Hair follicle dermal papilla cell (primary cell): Measurements from ENCODE around the gene GABRA1. TPM values are rescaled to one million over a fixed set of nuclear protein-coding genes. Genes with fewer than 3 reads are reported as not detected.

Experiments used
- total RNA-seq: library from RNA; depleted of rRNA; stranded (reverse); fragments of >200 nt; gene quantifications from 2 replicates; pipeline ENCODE4 v1.2.3, GENCODE V29; 2012

GABRA1 gene
- not detected in 2 replicates for total RNA-seq

GRCh38 chr5:161847941-161848391 is at the start of gene GABRA1:
GABRA1 (plus strand) TSS chr5:161848120; CDS start chr5:161850811, 2,691 bp downstream.

Other genes starting within 250 kb of the GABRA1 start
- gene GABRA6, start 162.4 kb upstream of the GABRA1 start, total RNA-seq = not detected in 2 replicates
- not detected in 2 replicates for gene GABRG2, start 219.7 kb downstream of the GABRA1 start, total RNA-seq